ENCODE data around the gene SPATA33.

SPATA33 gene

DNA sequence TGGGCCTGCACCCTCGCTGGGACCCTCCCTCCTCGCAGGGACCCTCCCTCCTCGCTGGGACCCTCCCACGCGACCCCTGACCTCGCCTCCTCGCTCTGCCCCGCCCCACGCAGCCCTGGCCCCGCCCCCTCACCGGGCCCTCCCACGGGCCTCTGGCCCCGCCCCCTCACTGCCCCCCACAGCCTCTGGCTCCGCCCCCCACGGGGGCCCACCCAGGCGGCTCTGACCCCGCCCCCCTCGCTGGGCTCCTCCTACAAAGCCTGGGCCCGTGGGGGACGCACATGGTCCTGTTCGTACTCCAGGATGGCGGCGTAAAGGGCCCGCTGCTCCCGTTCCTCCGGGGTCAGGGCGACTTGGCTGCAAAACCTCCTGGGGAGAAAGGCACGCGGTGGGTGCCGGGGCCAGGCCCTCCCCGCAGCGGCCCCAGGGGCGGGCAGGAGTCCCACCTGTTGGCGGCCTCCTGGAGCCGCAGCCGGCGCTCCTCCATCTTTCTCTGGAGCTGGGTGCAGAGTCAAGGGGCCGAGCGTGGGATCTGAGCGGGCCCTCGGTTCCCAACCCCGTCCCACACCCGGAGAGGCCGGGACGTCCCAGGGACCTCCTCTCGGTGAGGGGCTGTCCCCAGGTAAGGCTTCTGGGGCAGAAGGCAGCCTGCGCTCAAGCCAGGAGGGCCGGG, 54.1 kb downstream of the SPATA33 start:
- no peak for DNase-seq (ENCODE audit: low spot score)
- peak overlapping the region in 1 of 2 donors; percentile 83 for H3K4me3 ChIP-seq (ENCODE audit: low read length in 2 of 2)

DNA sequence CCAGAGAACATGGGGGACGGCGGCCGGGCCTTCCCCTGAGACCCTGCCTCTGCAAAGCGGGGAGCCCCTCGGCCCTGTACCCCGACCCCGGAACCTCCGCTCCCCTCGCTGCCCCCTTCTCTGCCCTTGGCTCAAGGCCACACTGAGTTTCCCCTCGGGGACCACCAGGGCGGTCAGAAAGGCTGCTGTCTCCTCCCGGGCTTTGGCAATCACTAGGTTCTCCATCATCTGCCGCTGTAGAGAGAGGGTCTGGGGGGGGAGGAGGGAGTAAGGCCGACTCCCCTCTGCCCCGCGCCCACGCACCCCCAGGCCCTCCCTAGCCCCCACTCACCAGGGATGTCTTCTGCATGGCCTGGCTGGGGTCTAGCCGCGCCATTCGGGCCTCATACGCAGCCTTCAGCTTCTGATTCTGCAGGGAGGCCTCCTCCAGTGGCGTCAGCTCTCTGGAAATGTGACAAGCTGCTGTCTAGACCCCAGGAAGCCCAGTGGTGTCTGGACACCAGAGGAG, 54.7 kb downstream of the SPATA33 start:
- H2BK12ac ChIP-seq (ENCODE audit: low read length): no peak overlapping the region

More for the DNA sequence above, 54.1 kb downstream of the SPATA33 start:
- peak overlapping the region; percentile 88 for H3K9ac ChIP-seq (ENCODE audit: low read depth, low read length, poor library complexity)
- H3K27me3 ChIP-seq (ENCODE audit: control insufficient read depth in 3 of 3, insufficient read depth in 3 of 3, low read depth in 1 of 3, low read length in 3 of 3): no peaks in the 10 kb centered on the region
- H2AFZ ChIP-seq (ENCODE audit: low read length): no peak overlapping the region
- H3K79me1 ChIP-seq (ENCODE audit: low read depth, low read length): no peaks in the 10 kb centered on the region
- no peak overlapping the region for H4K8ac ChIP-seq (ENCODE audit: low read depth, low read length)
- peaks cover 0 to 2% of the 10 kb centered on the region in 2 donors for H3K9me3 ChIP-seq (replicated peaks in 1 of 2; ENCODE audit: control insufficient read depth in 2 of 2, insufficient read depth in 1 of 2, low read depth in 1 of 2, low read length in 2 of 2)
- no peak overlapping the region for H3K27ac ChIP-seq (replicated peaks; ENCODE audit: low read length)
- H3K36me3 ChIP-seq (replicated peaks in 1 of 2; ENCODE audit: control insufficient read depth in 2 of 2, insufficient read depth in 2 of 2, low read length in 2 of 2): peaks cover 0 to 4% of the 10 kb centered on the region in 2 donors
- H3K23ac ChIP-seq (ENCODE audit: low read depth, low read length, poor library complexity): peak overlapping the region; percentile 85
- peaks cover 0 to 11% of the 10 kb centered on the region in 2 donors for H3K4me1 ChIP-seq (ENCODE audit: control insufficient read depth in 2 of 2, insufficient read depth in 1 of 2, low read depth in 1 of 2, low read length in 2 of 2)
- no CpG with 5 or more reads among the region's 48 CpGs for WGBS, 2 donors (ENCODE audit: extremely low coverage in 2 of 2, insufficient read length in 2 of 2, insufficient replicate concordance in 1 of 2)
- H2BK12ac ChIP-seq (ENCODE audit: low read length): no peak overlapping the region
- H2BK5ac ChIP-seq (ENCODE audit: low read length): peak overlapping the region; percentile 2
- H3K4me2 ChIP-seq (ENCODE audit: insufficient read depth, low read length, poor library complexity, severe bottlenecking): peak overlapping the region; percentile 91
- peak overlapping the region; percentile 90 for H3K14ac ChIP-seq (ENCODE audit: low read length)
- peak overlapping the region; percentile 81 for H2BK15ac ChIP-seq (ENCODE audit: low read length)
- peak overlapping the region; percentile 96 for H3K18ac ChIP-seq (ENCODE audit: low read length)
- H3K4ac ChIP-seq (ENCODE audit: low read length): no peak overlapping the region
- peak overlapping the region; percentile 92 for H2AK5ac ChIP-seq (ENCODE audit: low read depth, low read length)
- H2BK120ac ChIP-seq (ENCODE audit: low read depth, low read length): no peak overlapping the region
- no peak overlapping the region for H4K91ac ChIP-seq (ENCODE audit: low read depth, low read length, poor library complexity)

DNA sequence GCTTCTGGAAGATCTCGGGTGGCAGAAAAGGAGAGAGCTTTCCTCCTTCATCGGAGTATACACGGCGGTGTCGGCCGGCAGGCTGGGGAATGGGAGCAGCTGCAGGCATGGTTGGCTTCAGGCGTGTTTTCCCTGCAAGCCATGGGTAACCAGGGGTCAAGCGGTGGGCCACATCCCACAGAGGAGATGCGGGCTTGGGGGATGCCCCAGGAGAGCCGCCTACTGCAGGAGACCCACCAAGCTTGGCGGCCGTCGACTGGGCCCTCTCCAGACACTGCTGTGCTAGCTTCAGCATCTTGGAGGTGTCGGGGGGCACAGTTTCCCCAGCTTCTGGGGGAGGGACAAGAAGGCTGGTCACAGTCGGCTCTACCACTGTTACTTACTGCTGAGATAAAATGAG, 58.9 kb downstream of the SPATA33 start:
- H2BK12ac ChIP-seq (ENCODE audit: low read length): no peak overlapping the region
- whole genome bisulfite sequencing, 2 donors (ENCODE audit: extremely low coverage in 2 of 2, insufficient read length in 2 of 2, insufficient replicate concordance in 1 of 2): no CpG with 5 or more reads among the region's 15 CpGs
- no peak overlapping the region for H3K18ac ChIP-seq (ENCODE audit: low read length)
- H3K4me2 ChIP-seq (ENCODE audit: insufficient read depth, low read length, poor library complexity, severe bottlenecking): no peak overlapping the region
- H3K9ac ChIP-seq (ENCODE audit: low read depth, low read length, poor library complexity): no peak overlapping the region
- H3K23ac ChIP-seq (ENCODE audit: low read depth, low read length, poor library complexity): no peak overlapping the region
- peak overlapping the region; percentile 75 for H3K14ac ChIP-seq (ENCODE audit: low read length)
- no peak overlapping the region for H3K4ac ChIP-seq (ENCODE audit: low read length)
- no peak overlapping the region for H4K8ac ChIP-seq (ENCODE audit: low read depth, low read length)
- H2BK5ac ChIP-seq (ENCODE audit: low read length): no peak overlapping the region
- no peak overlapping the region for H3K4me3 ChIP-seq (ENCODE audit: low read length in 2 of 2)
- H4K91ac ChIP-seq (ENCODE audit: low read depth, low read length, poor library complexity): no peak overlapping the region
- no peak for DNase-seq (ENCODE audit: low spot score)
- H2BK120ac ChIP-seq (ENCODE audit: low read depth, low read length): no peak overlapping the region
- H3K4me1 ChIP-seq (ENCODE audit: control insufficient read depth in 2 of 2, insufficient read depth in 1 of 2, low read depth in 1 of 2, low read length in 2 of 2): peaks cover 6% of the 10 kb centered on the region in 2 donors
- H3K79me1 ChIP-seq (ENCODE audit: low read depth, low read length): no peaks in the 10 kb centered on the region
- peaks cover 0 to 4% of the 10 kb centered on the region in 2 donors for H3K36me3 ChIP-seq (replicated peaks in 1 of 2; ENCODE audit: control insufficient read depth in 2 of 2, insufficient read depth in 2 of 2, low read length in 2 of 2)
- peaks cover 0 to 2% of the 10 kb centered on the region in 2 donors for H3K9me3 ChIP-seq (replicated peaks in 1 of 2; ENCODE audit: control insufficient read depth in 2 of 2, insufficient read depth in 1 of 2, low read depth in 1 of 2, low read length in 2 of 2)
- peaks cover 0 to 4% (median 0%) of the 10 kb centered on the region in 3 experiments for H3K27me3 ChIP-seq (ENCODE audit: control insufficient read depth in 3 of 3, insufficient read depth in 3 of 3, low read depth in 1 of 3, low read length in 3 of 3)
- no peak overlapping the region for H3K27ac ChIP-seq (replicated peaks; ENCODE audit: low read length)
- no peak overlapping the region for H2AK5ac ChIP-seq (ENCODE audit: low read depth, low read length)
- H2BK15ac ChIP-seq (ENCODE audit: low read length): no peak overlapping the region
- H2AFZ ChIP-seq (ENCODE audit: low read length): no peak overlapping the region

More for the DNA sequence above, 54.7 kb downstream of the SPATA33 start:
- H2BK120ac ChIP-seq (ENCODE audit: low read depth, low read length): no peak overlapping the region
- peak overlapping the region; percentile 88 for H3K9ac ChIP-seq (ENCODE audit: low read depth, low read length, poor library complexity)
- H3K9me3 ChIP-seq (replicated peaks in 1 of 2; ENCODE audit: control insufficient read depth in 2 of 2, insufficient read depth in 1 of 2, low read depth in 1 of 2, low read length in 2 of 2): peaks cover 0 to 2% of the 10 kb centered on the region in 2 donors
- no peaks in the 10 kb centered on the region for H3K27me3 ChIP-seq (ENCODE audit: control insufficient read depth in 3 of 3, insufficient read depth in 3 of 3, low read depth in 1 of 3, low read length in 3 of 3)
- peak overlapping the region; percentile 96 for H3K18ac ChIP-seq (ENCODE audit: low read length)
- H3K4ac ChIP-seq (ENCODE audit: low read length): no peak overlapping the region
- H4K8ac ChIP-seq (ENCODE audit: low read depth, low read length): no peak overlapping the region
- peaks cover 0 to 4% of the 10 kb centered on the region in 2 donors for H3K36me3 ChIP-seq (replicated peaks in 1 of 2; ENCODE audit: control insufficient read depth in 2 of 2, insufficient read depth in 2 of 2, low read length in 2 of 2)
- H3K23ac ChIP-seq (ENCODE audit: low read depth, low read length, poor library complexity): peak overlapping the region; percentile 85
- peak overlapping the region; percentile 90 for H3K14ac ChIP-seq (ENCODE audit: low read length)
- H2AFZ ChIP-seq (ENCODE audit: low read length): no peak overlapping the region
- peaks cover 0 to 11% of the 10 kb centered on the region in 2 donors for H3K4me1 ChIP-seq (ENCODE audit: control insufficient read depth in 2 of 2, insufficient read depth in 1 of 2, low read depth in 1 of 2, low read length in 2 of 2)
- H3K4me3 ChIP-seq (ENCODE audit: low read length in 2 of 2): peak overlapping the region in 1 of 2 donors; percentile 83
- H2BK15ac ChIP-seq (ENCODE audit: low read length): peak overlapping the region; percentile 81
- peak overlapping the region; percentile 2 for H2BK5ac ChIP-seq (ENCODE audit: low read length)
- DNase-seq (ENCODE audit: low spot score): no peak
- peak overlapping the region; percentile 92 for H2AK5ac ChIP-seq (ENCODE audit: low read depth, low read length)
- no CpG with 5 or more reads among the region's 22 CpGs for WGBS, 2 donors (ENCODE audit: extremely low coverage in 2 of 2, insufficient read length in 2 of 2, insufficient replicate concordance in 1 of 2)
- no peak overlapping the region for H3K27ac ChIP-seq (replicated peaks; ENCODE audit: low read length)
- peak overlapping the region; percentile 91 for H3K4me2 ChIP-seq (ENCODE audit: insufficient read depth, low read length, poor library complexity, severe bottlenecking)
- H4K91ac ChIP-seq (ENCODE audit: low read depth, low read length, poor library complexity): no peak overlapping the region
- no peaks in the 10 kb centered on the region for H3K79me1 ChIP-seq (ENCODE audit: low read depth, low read length)

DNA sequence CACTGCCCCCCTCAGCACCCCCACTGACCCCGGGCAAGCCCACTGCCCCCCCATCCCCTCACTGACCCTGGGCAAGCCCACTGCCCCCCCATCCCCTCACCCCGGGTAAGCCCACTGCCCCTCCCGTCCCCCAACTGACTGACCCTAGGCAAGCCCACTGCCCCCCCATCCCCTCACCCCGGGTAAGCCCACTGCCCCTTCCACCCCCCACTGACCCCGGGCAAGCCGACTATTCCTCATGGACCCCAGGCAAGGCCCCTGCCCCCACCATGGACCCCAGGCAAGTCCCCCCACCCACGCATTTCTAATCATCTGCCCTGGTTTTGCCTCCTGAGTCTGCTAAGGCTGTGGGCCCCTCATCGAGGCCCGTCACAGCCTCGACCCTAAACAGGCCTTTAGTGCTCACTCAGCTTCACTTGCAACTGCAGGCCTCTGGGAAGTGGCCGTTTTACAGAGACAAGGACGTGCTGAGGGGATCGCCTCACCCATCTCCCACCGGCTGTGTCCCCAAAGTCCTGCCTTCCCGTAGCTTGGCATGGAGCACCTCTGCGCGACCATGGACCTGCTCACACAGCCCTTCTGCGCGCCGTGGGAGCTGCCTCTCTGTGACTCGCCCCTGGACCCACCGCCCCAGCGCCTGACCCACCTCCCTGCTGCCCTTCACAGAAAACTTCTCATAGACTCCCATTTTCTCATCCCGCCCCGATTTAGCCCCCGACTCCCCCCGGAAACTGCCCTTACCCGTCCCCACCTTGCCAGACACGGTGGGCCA, 59.5 kb downstream of the SPATA33 start:
- H3K4ac ChIP-seq (ENCODE audit: low read length): no peak overlapping the region
- H2AK5ac ChIP-seq (ENCODE audit: low read depth, low read length): no peak overlapping the region
- peaks cover 0 to 4% of the 10 kb centered on the region in 2 donors for H3K36me3 ChIP-seq (replicated peaks in 1 of 2; ENCODE audit: control insufficient read depth in 2 of 2, insufficient read depth in 2 of 2, low read length in 2 of 2)
- peaks cover 0 to 6% (median 0%) of the 10 kb centered on the region in 3 experiments for H3K27me3 ChIP-seq (ENCODE audit: control insufficient read depth in 3 of 3, insufficient read depth in 3 of 3, low read depth in 1 of 3, low read length in 3 of 3)
- no peak overlapping the region for H2BK15ac ChIP-seq (ENCODE audit: low read length)
- H3K79me1 ChIP-seq (ENCODE audit: low read depth, low read length): no peaks in the 10 kb centered on the region
- peak overlapping the region; percentile 73 for H3K23ac ChIP-seq (ENCODE audit: low read depth, low read length, poor library complexity)
- no peak for DNase-seq (ENCODE audit: low spot score)
- no CpG with 5 or more reads among the region's 29 CpGs for WGBS, 2 donors (ENCODE audit: extremely low coverage in 2 of 2, insufficient read length in 2 of 2, insufficient replicate concordance in 1 of 2)
- peak overlapping the region; percentile 48 for H4K8ac ChIP-seq (ENCODE audit: low read depth, low read length)
- no peak overlapping the region for H3K14ac ChIP-seq (ENCODE audit: low read length)
- no peak overlapping the region for H2BK120ac ChIP-seq (ENCODE audit: low read depth, low read length)
- H2BK5ac ChIP-seq (ENCODE audit: low read length): no peak overlapping the region
- H3K18ac ChIP-seq (ENCODE audit: low read length): no peak overlapping the region
- H3K27ac ChIP-seq (replicated peaks; ENCODE audit: low read length): no peak overlapping the region
- H4K91ac ChIP-seq (ENCODE audit: low read depth, low read length, poor library complexity): no peak overlapping the region
- H3K4me3 ChIP-seq (ENCODE audit: low read length in 2 of 2): no peak overlapping the region
- no peak overlapping the region for H3K9ac ChIP-seq (ENCODE audit: low read depth, low read length, poor library complexity)
- H3K4me1 ChIP-seq (ENCODE audit: control insufficient read depth in 2 of 2, insufficient read depth in 1 of 2, low read depth in 1 of 2, low read length in 2 of 2): peaks cover 6 to 8% of the 10 kb centered on the region in 2 donors
- H2AFZ ChIP-seq (ENCODE audit: low read length): no peak overlapping the region
- peaks cover 0 to 2% of the 10 kb centered on the region in 2 donors for H3K9me3 ChIP-seq (replicated peaks in 1 of 2; ENCODE audit: control insufficient read depth in 2 of 2, insufficient read depth in 1 of 2, low read depth in 1 of 2, low read length in 2 of 2)
- H3K4me2 ChIP-seq (ENCODE audit: insufficient read depth, low read length, poor library complexity, severe bottlenecking): no peak overlapping the region
- H2BK12ac ChIP-seq (ENCODE audit: low read length): no peak overlapping the region

All from neuronal stem cell (in vitro differentiated cells).